Fibroblast of lung (primary cell): ENCODE data around the gene CASP7.

Experiments
- CTCF ChIP-seq, 2 donors: IDR thresholded peaks in 1 of 2; conservative IDR thresholded peaks in 1 of 2; 1 replicate in 1 of 2; 2 replicates in 1 of 2; pipeline ENCODE4 v1.5.1; 2011 to 2012; ENCODE audit warnings: low read length in 2 of 2, control low read depth in 1 of 2, inconsistent platforms in 1 of 2, low read depth in 1 of 2, mild to moderate bottlenecking in 1 of 2
- EZH2 ChIP-seq: IDR thresholded peaks from 2 replicates; pipeline ENCODE4 v1.5.1; 2012; ENCODE audit warnings: low read length, control low read depth, mild to moderate bottlenecking; ENCODE audit errors: missing control alignments

- TF ChIP-seq EZH2, result no peak
- TF ChIP-seq CTCF (conservative IDR thresholded peaks at IDR 0.05 in 1 of 2, IDR thresholded peaks at IDR 0.05 in 1 of 2; ENCODE audit: low read depth in 1 of 2, low read length in 2 of 2), result no peak
These were observed 75.1 kb downstream of the CASP7 start for GRCh38 chr10:113754768-113755167.
